Upper lobe of left lung (tissue), 4 donors: Measurements from ENCODE around the gene NPHP4.

ENCODE experiments used
- CTCF ChIP-seq, 6 experiments: fragments of 450-650 bp in 4 of 6; fragments of 200-600 bp in 2 of 6; sonication (generic) in 2 of 6; IDR thresholded peaks; one replicate each; pipeline ENCODE4 v1.5.1; 2016 to 2019; ENCODE audit warnings: antibody characterized with exemption in 6 of 6
- POLR2AphosphoS5 ChIP-seq, 2 donors: sonication (generic); formaldehyde crosslinking; IDR thresholded peaks; one replicate each; pipeline ENCODE4 v1.5.1; 2017; ENCODE audit warnings: antibody characterized with exemption in 2 of 2

- TF ChIP-seq POLR2AphosphoS5 (IDR thresholded peaks at IDR 0.05): no peak
- TF ChIP-seq CTCF (IDR thresholded peaks at IDR 0.05): no peak
Measured at GRCh38 chr1:5906116-5906515, 86.1 kb downstream of the NPHP4 start.
